Measurements from ENCODE around the gene COL5A1.

Gene COL5A1

GRCh38 chr9:134766587-134766986 is 125.0 kb downstream of the COL5A1 start:
- no peak for DNase-seq (ENCODE audit: low read depth in 2 of 2)

DNA sequence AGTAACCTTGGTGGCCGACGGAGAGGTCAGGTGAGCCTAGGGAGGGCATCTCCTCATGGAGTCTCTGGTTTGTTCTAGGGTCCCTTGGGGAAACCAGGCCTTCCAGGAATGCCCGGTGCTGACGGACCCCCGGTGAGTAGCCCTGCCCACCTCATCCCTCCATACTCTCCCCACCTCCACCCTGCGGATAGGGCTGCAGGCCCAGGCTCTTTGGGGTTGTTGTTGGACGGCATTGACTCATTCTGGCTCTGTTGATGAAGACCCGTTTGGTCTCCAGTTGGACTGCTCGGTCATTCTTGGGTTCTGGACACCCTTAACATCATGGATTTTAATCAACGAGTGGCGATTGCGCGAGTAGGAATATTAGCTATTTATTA is 126.7 kb downstream of the COL5A1 start:
- no peak for DNase-seq (ENCODE audit: low read depth in 2 of 2)

- no peak for DNase-seq (ENCODE audit: low read depth in 2 of 2)
These were observed 127.2 kb downstream of the COL5A1 start for GRCh38 chr9:134768709-134769351.

DNA sequence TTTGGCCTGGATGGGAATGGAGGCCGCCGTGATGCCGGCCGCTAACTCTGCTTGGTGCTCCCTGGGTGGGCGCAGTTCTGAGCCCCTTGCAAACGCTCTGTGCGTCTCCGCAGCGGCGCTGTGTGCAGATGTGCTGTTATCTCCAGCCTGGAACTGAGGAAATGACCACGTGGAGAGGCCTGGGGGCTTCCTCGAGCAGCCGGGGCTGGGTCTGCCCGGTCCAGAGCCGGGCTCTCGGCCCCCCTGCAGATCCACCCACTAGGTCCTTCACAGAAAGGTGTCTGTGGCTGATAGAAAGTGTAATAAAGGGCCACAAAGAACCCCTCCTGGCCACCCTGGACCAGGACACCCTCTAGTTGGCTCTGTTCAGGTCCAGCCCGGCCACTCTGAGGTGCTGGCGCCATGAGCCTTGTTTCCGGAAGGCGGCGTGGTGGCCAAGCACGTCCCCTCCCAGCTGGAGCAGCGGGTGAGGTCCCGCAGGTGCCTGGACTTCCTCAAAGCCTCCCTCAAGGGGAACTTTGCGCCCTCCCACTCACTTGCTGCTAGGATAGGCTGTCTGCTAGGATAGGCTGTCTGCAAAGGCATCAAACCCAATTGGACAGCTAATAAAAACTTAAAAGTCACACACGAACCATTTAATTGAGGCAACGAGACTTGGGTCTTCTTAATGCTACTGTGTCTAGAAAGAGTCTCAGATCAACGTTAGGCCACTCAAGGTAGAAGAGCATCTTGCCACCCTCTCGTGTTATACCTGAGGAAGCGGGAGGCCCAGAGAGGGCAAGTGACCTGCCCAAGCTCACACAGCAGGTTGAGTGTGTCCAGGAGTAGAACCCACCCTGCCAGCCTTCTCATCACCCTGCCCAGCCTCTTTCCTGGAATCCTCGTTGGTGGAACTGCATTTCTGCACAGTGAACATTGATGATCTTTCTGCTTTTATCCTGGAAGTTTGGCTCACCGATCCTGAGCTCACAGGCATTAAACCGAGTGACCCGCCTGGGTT is 129.7 kb downstream of the COL5A1 start:
- DNase-seq (ENCODE audit: low read depth in 2 of 2), result no peak

GRCh38 chr9:134772331-134772730 is 130.7 kb downstream of the COL5A1 start:
- no peak for DNase-seq (ENCODE audit: low read depth in 2 of 2)

DNA sequence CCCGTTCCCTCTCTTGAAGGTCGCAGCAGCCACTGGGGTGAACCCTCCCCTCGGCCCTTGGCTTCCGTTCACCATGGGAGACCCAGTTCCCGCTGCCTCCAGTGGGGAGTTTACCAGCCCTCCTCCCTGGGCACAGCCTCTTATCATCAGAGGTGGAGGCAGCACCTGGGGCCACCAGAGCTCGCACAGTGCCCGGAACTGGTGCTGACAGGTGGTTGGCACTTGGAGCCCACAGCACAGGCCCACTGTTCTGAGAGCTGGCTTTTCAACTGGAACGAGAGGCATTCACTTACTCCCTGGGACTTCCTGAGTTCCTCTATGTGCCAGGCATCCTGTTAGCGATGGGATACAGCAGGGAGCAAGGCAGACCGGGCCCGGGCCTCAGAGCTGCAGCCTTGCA is 132.2 kb downstream of the COL5A1 start:
- no peak for DNase-seq (ENCODE audit: low read depth in 2 of 2)

DNA sequence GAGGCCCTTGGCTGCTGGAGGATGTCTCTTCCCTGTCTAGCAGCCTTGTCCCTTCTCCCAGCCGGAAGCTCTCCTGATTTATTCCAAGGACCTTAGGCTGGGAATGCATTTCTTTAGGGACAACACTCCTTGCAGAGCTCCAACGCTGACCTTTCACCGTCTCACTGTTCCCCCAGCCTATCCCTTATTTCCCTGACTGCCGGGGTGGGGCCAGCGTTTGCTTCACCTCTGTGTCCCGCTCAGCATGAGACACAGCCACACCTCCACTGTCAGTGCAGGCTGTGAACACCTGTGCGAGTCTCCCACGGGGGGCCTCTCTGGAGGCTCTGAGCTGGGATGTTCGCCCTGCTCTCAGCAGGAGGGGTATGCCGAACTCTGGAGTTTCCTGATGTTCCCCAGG is 132.8 kb downstream of the COL5A1 start:
- no peak for DNase-seq (ENCODE audit: low read depth in 2 of 2)

- no peak for DNase-seq (ENCODE audit: low read depth in 2 of 2)
These were observed 133.7 kb downstream of the COL5A1 start for GRCh38 chr9:134775081-134775951.

- DNase-seq (ENCODE audit: low read depth in 2 of 2), result no peak
These were observed 134.6 kb downstream of the COL5A1 start for GRCh38 chr9:134776080-134776796.

GRCh38 chr9:134777153-134777552 is 135.6 kb downstream of the COL5A1 start:
- DNase-seq (ENCODE audit: low read depth in 2 of 2), result no peak

DNA sequence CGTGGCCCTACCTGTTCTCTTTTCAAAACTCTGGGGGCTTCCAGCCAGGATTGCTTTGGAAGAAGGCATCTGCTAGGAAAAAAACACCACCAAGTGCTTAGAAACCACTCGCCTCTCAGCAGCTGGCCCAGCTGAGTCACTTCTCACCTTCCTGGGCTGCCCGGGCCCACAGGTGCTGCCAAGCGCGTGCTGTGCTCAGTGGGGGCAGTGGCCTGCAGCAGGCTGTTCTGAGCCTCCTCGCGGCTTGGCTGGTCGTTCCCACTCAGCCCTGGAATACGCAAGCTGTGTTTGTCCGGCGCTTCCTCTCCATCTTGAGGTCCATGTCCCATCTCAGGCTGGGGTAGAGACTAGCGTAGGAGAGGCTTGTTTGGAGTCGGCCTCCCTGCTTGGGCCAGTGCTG is 136.6 kb downstream of the COL5A1 start:
- DNase-seq (ENCODE audit: low read depth in 2 of 2), result no peak

DNA sequence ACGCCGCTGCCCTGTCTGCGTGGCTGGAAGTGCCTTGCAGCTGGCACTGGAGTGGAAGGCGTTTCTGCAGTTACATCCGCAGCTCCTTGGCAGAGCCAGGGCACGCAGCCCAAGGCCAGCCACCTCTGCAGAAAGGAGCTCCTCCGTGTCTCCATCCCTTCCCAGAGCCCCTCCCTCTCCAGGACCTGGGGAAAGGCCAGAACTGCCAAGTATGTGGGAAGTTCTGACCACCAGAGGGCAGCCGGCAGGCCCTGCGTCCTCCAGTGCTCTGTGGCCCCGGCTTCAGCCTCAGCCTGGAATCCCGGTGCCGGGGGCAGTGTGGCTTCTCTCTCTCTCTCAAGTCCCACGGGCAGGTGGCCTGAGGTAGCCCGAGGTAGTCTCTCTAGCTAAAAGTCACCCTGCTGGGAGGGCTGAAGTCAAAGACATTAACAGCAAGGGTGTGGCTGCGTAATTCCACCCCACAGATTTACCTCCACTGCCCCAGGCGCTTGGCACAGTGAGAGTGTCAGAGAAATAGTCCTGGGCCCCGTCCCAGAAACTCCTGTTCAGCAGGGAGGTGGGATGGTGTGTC is 137.3 kb downstream of the COL5A1 start:
- no peak for DNase-seq (ENCODE audit: low read depth in 2 of 2)

GRCh38 chr9:134779640-134780039 is 138.0 kb downstream of the COL5A1 start:
- DNase-seq (ENCODE audit: low read depth in 2 of 2), result no peak

DNA sequence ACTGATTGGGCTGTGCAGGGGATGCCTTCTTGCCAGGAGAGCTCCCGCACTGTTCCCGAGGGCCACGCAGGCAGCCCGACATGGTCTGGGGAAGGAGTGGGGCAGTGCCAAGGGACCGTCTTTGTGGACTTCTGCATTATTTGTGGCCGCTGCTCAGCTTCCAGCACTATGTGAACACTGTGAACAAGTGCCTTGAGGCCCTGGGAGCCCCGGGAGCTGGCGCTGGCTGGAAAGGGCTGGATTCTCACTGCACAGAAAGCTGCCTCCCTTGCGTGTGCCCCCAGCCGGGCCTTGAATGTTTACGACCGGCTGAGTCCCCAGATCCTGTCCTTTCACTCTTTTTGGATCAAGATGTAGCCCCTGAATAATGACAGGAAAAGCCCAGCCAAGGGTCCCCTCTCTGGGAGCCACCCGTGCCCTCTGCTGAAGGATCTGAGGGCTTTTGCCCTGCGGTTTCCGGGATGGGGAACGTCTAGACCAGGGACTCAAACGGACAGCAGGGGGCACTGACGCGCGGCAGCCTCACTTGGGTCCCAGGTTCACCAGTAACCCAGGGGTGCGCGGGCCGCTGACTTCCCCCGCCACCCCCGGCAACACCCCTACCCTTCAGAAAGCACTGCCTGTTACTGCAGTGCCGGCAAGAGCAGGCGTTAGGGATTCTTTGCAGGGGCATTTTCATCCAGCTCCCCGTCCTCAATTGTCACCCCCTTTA is 140.1 kb downstream of the COL5A1 start:
- DNase-seq (ENCODE audit: low read depth in 2 of 2), result no peak

- DNase-seq (ENCODE audit: low read depth in 2 of 2), result no peak
These were observed 141.5 kb downstream of the COL5A1 start for GRCh38 chr9:134782921-134783698.

- no peak for DNase-seq (ENCODE audit: low read depth in 2 of 2)
These were observed 142.1 kb downstream of the COL5A1 start for GRCh38 chr9:134783699-134784039.

DNA sequence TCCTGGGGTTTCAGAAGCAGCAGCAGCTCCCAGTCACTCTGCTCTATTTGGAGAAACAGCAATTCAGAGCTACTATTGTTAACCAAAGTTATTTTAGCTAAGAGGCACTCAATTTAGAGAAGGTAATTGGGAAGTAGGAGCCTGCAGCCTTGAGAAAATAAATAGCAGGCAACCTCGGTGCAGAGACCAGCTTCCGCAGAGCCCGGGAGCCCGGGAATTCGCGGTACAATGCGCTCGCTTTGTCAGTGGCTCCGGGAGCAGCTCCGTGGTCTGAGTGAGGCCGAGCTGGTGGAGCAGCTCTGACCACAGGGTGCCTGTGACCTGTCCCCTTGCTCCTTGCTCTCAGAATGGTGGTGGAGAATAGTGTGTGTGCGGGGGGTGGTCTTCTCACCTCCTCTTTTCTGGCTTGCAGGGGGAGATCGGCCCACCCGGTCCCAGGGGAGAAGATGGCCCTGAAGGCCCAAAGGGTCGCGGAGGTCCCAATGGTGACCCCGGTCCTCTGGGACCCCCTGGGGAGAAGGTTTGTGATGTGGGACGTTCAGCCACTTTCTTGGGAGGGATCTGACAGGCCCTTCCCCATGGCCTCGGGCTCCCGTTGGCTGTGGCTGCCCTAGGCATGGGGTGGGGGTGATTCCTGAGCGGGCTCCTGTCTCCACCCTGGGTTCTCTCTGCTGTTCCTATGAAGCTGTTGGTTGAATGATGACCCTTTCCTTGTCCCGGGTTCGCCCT is 143.1 kb downstream of the COL5A1 start:
- no peak for DNase-seq (ENCODE audit: low read depth in 2 of 2)

DNA sequence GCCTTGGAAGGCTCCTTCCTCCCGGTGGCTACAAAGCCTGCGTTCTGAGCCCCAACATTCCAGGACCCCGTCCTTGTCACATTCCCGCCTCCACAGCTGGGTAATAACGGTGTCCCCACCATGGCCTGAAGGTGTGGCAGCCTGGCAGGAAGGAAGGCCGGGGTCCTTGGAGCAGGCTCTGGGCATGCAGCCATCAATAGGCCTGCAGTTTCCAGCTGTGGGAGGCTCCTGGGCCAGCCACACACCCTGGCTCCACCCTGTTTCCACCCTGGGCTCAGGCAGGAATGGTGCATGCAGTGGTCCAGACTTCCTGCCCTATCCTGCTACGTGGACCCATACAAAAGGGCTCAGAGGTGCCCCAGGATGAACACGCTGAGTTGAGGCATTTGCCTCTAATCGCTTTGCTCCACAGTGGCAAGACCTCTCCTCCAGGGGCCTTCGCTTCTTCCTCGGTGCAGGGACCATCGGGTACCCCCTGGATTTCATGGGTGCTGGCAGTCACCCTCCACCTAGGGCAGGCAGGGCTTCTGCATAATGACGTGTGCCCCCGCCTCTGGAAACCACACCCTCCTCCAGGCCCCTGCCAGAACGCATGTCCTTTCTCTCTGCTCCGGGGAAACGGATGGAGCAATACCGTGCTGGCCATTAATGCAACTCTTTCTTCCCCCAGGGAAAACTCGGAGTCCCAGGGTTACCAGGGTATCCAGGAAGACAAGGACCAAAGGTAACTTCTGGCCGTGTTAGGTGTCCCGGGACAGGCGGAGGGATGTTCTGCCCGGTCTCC is 143.9 kb downstream of the COL5A1 start:
- no peak for DNase-seq (ENCODE audit: low read depth in 2 of 2)

All from stimulated activated CD8-positive, alpha-beta memory T cell treated with anti-CD3 and anti-CD28 coated beads, Interleukin-2, amount 100 ng/mL, for 48 hours (primary cell).